NCI-H460 (cell line): ENCODE measurements around the gene LIPT1. TPM values are rescaled to one million over a fixed set of nuclear protein-coding genes. Genes with fewer than 3 reads are reported as not detected.
A peak's percentile ranks its signal among the peaks of the same experiment; 100 is the strongest.
"Not testable (repeated sequence)": the region's sequence is repeated elsewhere in the genome, so short reads cannot be mapped to it uniquely, and the experiment has no call there.

Experiments used
- DNase-seq: peaks from one replicate; pipeline ENCODE4 v3.0.0-alpha.2; 2016; ENCODE audit warnings: low read depth; ENCODE audit errors: extremely low read depth
- polyA plus RNA-seq: library from polyadenylated mRNA; depleted of rRNA; stranded (reverse); fragments of >200 nt; gene quantifications from 2 replicates; pipeline ENCODE4 v1.2.3, GENCODE V29; 2014; cell fraction: nucleus; rRNA removed
- total RNA-seq: library from RNA; depleted of rRNA; stranded (reverse); fragments of >200 nt; shearing (Covaris generic); gene quantifications from 2 replicates; pipeline ENCODE4 v1.2.3, GENCODE V29; 2014; rRNA removed

The LIPT1 gene
- 18.6 and 20.6 TPM in 2 replicates for total RNA-seq
- 21.3 and 32.0 TPM in 2 replicates for polyA plus RNA-seq

GRCh38 chr2:99154643-99155536 lies at the start of gene LIPT1, which contains the start of gene TSGA10:
Gene LIPT1 (plus strand): TSS chr2:99154967. CDS start chr2:99161958, 6,991 bp downstream.
Gene TSGA10 (minus strand): TSS chr2:99154942. CDS start chr2:99109439, 45,503 bp downstream.
- DNase-seq, result peak; percentile 87

- no peak for DNase-seq
Observed at GRCh38 chr2:99106913-99107312, 47.9 kb upstream of the LIPT1 start.

- no peak for DNase-seq
Observed at GRCh38 chr2:99111236-99111635, 43.5 kb upstream of the LIPT1 start.

GRCh38 chr2:99111945-99112344 lies 42.8 kb upstream of the LIPT1 start:
- no peak for DNase-seq

- DNase-seq, result no peak
Observed at GRCh38 chr2:99112617-99113016, 42.1 kb upstream of the LIPT1 start.

- no peak for DNase-seq
Observed at GRCh38 chr2:99127981-99128380, 26.8 kb upstream of the LIPT1 start.

- not testable (repeated sequence) for DNase-seq
Observed at GRCh38 chr2:99135044-99135556, 19.7 kb upstream of the LIPT1 start.

GRCh38 chr2:99139003-99139402 lies 15.8 kb upstream of the LIPT1 start:
- DNase-seq, result no peak

- DNase-seq, result no peak
Observed at GRCh38 chr2:99140056-99140859, 14.5 kb upstream of the LIPT1 start.

- peak; percentile 2 for DNase-seq
Observed at GRCh38 chr2:99140860-99141109, 14.0 kb upstream of the LIPT1 start.

- DNase-seq, result peak; percentile 81
Observed at GRCh38 chr2:99141110-99142108, 13.4 kb upstream of the LIPT1 start, which contains the start of gene C2orf15. Gene C2orf15 (plus strand): TSS chr2:99141707. CDS start chr2:99150559, 8,852 bp downstream.

- DNase-seq, result no peak
Observed at GRCh38 chr2:99150706-99151105, 4.1 kb upstream of the LIPT1 start.

- DNase-seq, result no peak
Observed at GRCh38 chr2:99152199-99152895, 2.4 kb upstream of the LIPT1 start.

GRCh38 chr2:99153921-99154604 lies 704 bp upstream of the LIPT1 start:
- DNase-seq, result peak; percentile 22

- no peak for DNase-seq
Observed at GRCh38 chr2:99156891-99157290, 2.1 kb downstream of the LIPT1 start.

- no peak for DNase-seq
Observed at GRCh38 chr2:99158599-99158998, 3.8 kb downstream of the LIPT1 start.

GRCh38 chr2:99159594-99159993 lies 4.8 kb downstream of the LIPT1 start:
- no peak for DNase-seq

GRCh38 chr2:99166218-99166617 lies 11.5 kb downstream of the LIPT1 start:
- DNase-seq, result no peak

GRCh38 chr2:99169534-99169933 lies 14.8 kb downstream of the LIPT1 start:
- DNase-seq, result no peak
